Upper lobe of right lung (tissue), 1 donor: ENCODE results near the gene SLC6A5. TPM values are rescaled to one million over a fixed set of nuclear protein-coding genes. Genes with fewer than 3 reads are reported as not detected.
"Not testable (repeated sequence)": the region's sequence is repeated elsewhere in the genome, so short reads cannot be mapped to it uniquely, and the experiment has no call there.

Source experiments
- ATAC-seq: fragments of 200-7000 bp; cut with Tn5 transposase; one replicate; pipeline ENCODE4 v1.9.1; 2020; ENCODE audit warnings: mild to moderate bottlenecking, moderate library complexity
- DNase-seq: peaks from one replicate; pipeline ENCODE4 v3.0.0-alpha.2; 2020
- H3K27ac ChIP-seq: fragments of 200-600 bp; one replicate; pipeline ENCODE4 v1.8.0; 2022
- H3K27me3 ChIP-seq: fragments of 200-600 bp; one replicate; pipeline ENCODE4 v1.8.0; 2022; ENCODE audit warnings: mild to moderate bottlenecking
- H3K36me3 ChIP-seq: fragments of 200-600 bp; one replicate; pipeline ENCODE4 v1.8.0; 2022
- H3K4me1 ChIP-seq: fragments of 200-600 bp; one replicate; pipeline ENCODE4 v1.8.0; 2022
- H3K4me3 ChIP-seq: fragments of 200-600 bp; one replicate; pipeline ENCODE4 v1.8.0; 2022; ENCODE audit warnings: mild to moderate bottlenecking
- H3K9me3 ChIP-seq: fragments of 200-600 bp; one replicate; pipeline ENCODE4 v1.8.0; 2022
- CTCF ChIP-seq: fragments of 200-600 bp; IDR thresholded peaks from one replicate; pipeline ENCODE4 v1.8.0; 2022; ENCODE audit warnings: antibody characterized with exemption
- intact Hi-C: fragments of 100-400 bp; cut with DNase I; formaldehyde crosslinking; loops from one replicate; pipeline ENCODE4 v1.11.0; 2022
- long read RNA-seq: library from polyadenylated mRNA; unstranded; transcript quantifications from one replicate; pipeline ENCODE4 v2.0.0, GENCODE V29; 2021
- total RNA-seq: library from RNA; stranded (reverse); fragmentation: NEBNext Ultra II Directional; extraction: Animal tissue kit (Norgen Biotek cat#: 25700); gene quantifications from one replicate; pipeline ENCODE4 v1.2.1, GENCODE V29; 2021
- donor health status: DM: no; HTN: yes; CAD: no; lungs with severe emphysema.

The SLC6A5 gene
- not detected for total RNA-seq
- long read RNA-seq, result 0 reads

- DNase-seq (peak; percentile 69), ATAC-seq (peak; percentile 55)
- no peak within 1 kb of the TSS for H3K4me3 ChIP-seq
- H3K27ac ChIP-seq, result no peak within 1 kb of the TSS
- no peak for TF ChIP-seq CTCF
- H3K4me1 ChIP-seq, result no peaks in the 10 kb centered on the region
- peaks cover 99% of the 10 kb centered on the region for H3K27me3 ChIP-seq
- intact Hi-C loops, result no loop called here
- no peaks in the 10 kb centered on the region for H3K36me3 ChIP-seq
- H3K9me3 ChIP-seq, result no peaks in the 10 kb centered on the region
Measured at GRCh38 chr11:20599221-20600019, at the start of gene SLC6A5. SLC6A5 (plus strand) TSS chr11:20599608; CDS start chr11:20599673, 65 bp downstream.

DNA sequence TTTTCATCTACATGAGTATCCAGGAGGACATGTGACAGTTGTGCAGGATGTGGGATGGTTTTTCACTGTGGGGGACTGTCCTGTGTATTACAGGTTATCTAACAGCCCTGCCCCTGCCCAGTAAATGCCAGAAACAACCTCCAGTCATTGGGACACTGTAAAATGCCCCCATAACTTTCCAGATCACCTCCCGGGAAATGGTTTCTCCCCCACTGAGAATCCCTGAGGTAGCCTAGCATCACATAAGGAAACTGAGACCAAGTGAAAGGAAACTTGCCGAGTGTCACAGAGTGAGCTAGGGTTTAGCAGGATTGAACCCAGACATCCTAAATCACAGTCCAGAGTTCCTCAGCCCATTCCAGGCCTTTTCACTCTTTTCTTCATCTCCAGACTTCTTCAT lies 48.3 kb upstream of the SLC6A5 start:
- H3K9me3 ChIP-seq, result no peaks in the 10 kb centered on the region
- ATAC-seq (no peak), DNase-seq (no peak)
- H3K27ac ChIP-seq, result no peak overlapping the region
- no peaks in the 10 kb centered on the region for H3K4me1 ChIP-seq
- H3K36me3 ChIP-seq, result no peaks in the 10 kb centered on the region
- TF ChIP-seq CTCF, result no peak
- H3K27me3 ChIP-seq, result no peaks in the 10 kb centered on the region
- no peak overlapping the region for H3K4me3 ChIP-seq
- intact Hi-C loops, result no loop called here

DNA sequence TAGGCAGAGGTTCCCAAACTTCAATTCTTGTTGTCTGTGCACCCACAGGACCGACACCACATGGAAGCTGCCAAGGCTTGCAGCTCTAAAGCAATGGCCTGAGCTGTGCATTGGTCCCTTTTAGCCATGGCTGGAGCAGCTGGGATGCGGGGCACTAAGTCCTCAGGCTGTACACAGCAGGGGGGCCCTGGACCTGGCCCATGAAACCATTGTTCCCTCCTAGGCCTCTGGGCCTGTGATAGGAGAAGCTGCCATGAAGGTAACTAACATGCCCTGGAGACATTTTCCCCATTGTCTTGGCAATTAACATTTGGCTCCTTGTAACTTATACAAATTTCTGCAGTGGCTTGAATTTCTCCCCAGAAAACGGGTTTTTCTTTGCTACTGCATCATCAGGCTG lies 43.6 kb upstream of the SLC6A5 start:
- H3K4me3 ChIP-seq, result no peak overlapping the region
- H3K27me3 ChIP-seq, result no peaks in the 10 kb centered on the region
- no peaks in the 10 kb centered on the region for H3K4me1 ChIP-seq
- H3K36me3 ChIP-seq, result no peaks in the 10 kb centered on the region
- intact Hi-C loops, result no loop called here
- no peaks in the 10 kb centered on the region for H3K9me3 ChIP-seq
- no peak for ATAC-seq
- H3K27ac ChIP-seq, result no peak overlapping the region
- DNase-seq, result no peak
- TF ChIP-seq CTCF, result no peak

DNA sequence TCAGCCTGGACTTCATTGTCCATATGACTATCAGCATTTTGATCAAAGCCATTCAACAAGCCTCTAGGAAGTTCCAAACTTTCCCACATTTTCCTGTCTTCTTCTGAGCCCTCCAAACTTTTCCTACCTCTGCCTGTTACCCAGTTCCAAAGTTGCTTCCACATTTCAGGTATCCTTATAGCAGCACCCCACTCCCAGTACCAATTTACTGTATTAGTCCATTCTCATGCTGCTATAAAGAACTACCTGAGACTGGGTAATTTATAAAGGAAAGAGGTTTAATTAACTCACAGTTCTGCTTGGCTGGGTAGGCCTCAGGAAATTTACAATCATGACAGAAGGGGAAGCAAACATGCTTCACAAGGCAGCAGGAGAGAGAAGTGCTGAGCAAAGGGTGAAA lies 43.0 kb upstream of the SLC6A5 start:
- H3K4me1 ChIP-seq, H3K27ac ChIP-seq, DNase-seq, ATAC-seq, H3K36me3 ChIP-seq, H3K4me3 ChIP-seq, H3K27me3 ChIP-seq, intact Hi-C loops, H3K9me3 ChIP-seq: not testable (repeated sequence)

DNA sequence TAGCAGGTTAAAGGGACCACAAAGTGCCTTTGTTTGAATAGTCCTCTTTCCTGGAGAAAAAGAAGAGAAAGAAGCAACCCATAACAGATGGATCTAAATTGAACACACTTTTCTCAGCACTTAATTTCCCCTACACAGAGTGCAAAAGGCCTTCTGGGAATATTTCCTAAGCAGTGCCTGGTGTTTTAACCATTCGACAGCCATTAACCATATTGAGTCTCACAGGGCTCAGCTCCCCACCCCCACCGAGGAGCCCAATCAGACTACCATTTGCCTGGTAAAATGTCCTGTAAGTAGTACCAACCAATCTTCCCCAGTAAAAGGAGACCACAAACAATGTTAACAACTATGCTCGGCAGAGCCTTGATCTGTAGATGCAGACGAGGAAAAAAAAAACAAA lies 40.7 kb upstream of the SLC6A5 start:
- H3K4me3 ChIP-seq, result no peak overlapping the region
- no peaks in the 10 kb centered on the region for H3K36me3 ChIP-seq
- no peaks in the 10 kb centered on the region for H3K4me1 ChIP-seq
- TF ChIP-seq CTCF, result no peak
- H3K27ac ChIP-seq, result no peak overlapping the region
- H3K27me3 ChIP-seq, result no peaks in the 10 kb centered on the region
- DNase-seq, result no peak
- no peak for ATAC-seq
- H3K9me3 ChIP-seq, result no peaks in the 10 kb centered on the region
- intact Hi-C loops, result no loop called here

- ATAC-seq (no peak), DNase-seq (no peak)
- H3K4me1 ChIP-seq, result no peaks in the 10 kb centered on the region
- no peak overlapping the region for H3K27ac ChIP-seq
- TF ChIP-seq CTCF, result no peak
- H3K4me3 ChIP-seq, result no peak overlapping the region
- H3K9me3 ChIP-seq, result no peaks in the 10 kb centered on the region
- H3K36me3 ChIP-seq, result no peaks in the 10 kb centered on the region
- intact Hi-C loops, result no loop called here
- no peaks in the 10 kb centered on the region for H3K27me3 ChIP-seq
Measured at GRCh38 chr11:20559523-20560300, 39.7 kb upstream of the SLC6A5 start.
